ENCODE data around the gene PPM1D.
A peak's percentile ranks its signal among the peaks of the same experiment; 100 is the strongest.
"Not testable (repeated sequence)": the region's sequence is repeated elsewhere in the genome, so short reads cannot be mapped to it uniquely, and the experiment has no call there.

PPM1D gene

GRCh38 chr17:60599620-60600489 lies at the start of gene PPM1D:
Gene PPM1D, plus strand, starts transcription at chr17:60600193. Its CDS starts 222 bp downstream, at chr17:60600415.
- DNase-seq (ENCODE audit: low spot score), result peak; percentile 99

DNA sequence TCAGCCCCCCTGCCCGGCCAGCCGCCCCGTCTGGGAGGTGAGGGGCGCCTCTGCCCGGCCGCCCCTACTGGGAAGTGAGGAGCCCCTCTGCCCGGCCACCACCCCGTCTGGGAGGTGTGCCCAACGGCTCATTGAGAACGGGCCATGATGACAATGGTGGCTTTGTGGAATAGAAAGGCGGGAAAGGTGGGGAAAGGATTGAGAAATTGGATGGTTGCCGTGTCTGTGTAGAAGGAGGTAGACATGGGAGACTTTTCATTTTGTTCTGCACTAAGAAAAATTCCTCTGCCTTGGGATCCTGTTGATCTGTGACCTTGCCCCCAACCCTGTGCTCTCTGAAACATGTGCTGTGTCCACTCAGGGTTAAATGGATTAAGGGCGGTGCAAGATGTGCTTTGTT lies 47.7 kb upstream of the PPM1D start:
- DNase-seq (ENCODE audit: low spot score), result not testable (repeated sequence)

GRCh38 chr17:60554377-60554788 lies 45.6 kb upstream of the PPM1D start:
- DNase-seq (ENCODE audit: low spot score), result no peak

GRCh38 chr17:60555786-60556185 lies 44.2 kb upstream of the PPM1D start:
- no peak for DNase-seq (ENCODE audit: low spot score)

DNA sequence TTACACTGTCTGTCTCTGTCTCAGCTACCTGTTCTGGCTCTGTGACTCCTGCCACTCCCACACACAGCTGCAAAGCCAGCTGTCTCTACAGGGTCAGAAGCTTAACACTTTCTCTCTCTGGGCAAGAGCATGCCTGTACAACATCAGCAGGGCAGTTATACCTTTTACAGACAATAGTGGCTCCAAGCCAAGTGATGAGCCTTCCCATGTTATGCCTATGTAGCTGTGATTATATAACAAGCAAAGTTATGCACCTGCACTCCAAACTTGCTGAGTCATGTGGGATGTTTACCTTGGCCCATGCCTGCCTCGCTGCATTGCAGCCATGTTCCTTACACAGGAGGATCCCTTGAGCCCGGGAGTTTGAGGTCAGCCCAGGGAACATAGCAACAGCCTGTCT lies 42.2 kb upstream of the PPM1D start:
- DNase-seq (ENCODE audit: low spot score), result no peak

- no peak for DNase-seq (ENCODE audit: low spot score)
Observed at GRCh38 chr17:60559659-60559994, 40.4 kb upstream of the PPM1D start.

DNA sequence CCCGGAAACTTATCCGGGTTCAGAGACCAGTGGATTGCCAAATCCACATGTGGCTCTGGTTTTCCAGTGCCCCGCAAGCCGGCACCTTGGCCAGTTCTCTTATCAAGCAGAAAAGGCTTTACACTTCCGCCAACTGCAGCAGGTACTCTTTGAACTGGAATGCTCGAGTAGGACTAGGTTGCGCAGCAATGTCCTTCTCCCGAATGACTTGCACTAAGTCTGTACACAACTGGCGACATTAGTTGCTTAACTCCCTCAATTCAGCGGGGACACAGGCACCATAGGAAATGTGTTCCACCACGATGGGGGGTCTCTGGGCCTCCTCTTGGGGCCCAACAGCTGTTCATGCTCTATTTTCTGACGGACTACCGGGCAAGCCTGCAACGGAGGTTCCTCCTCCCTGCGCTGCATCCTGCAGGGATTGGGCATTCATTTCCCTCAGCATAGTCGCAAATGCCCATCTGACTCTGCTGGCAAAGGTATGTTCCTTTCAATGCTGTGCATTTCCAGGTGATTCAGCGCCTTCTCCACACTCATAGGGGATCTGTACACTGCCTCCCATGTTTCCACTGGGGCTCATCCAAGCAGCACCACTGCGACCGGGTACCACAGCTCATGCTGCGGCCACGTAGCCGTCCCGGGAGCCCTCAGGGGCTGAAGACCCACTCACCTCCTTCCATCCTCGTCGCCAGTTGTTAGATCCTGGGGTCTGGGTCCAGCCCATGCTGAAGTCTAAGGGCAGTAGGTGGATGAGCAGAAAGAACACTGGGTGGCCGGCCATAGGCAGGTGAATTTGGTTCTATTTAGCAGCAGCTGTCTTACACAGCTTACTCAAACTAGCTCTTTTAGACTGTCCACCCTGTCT lies 39.8 kb upstream of the PPM1D start:
- no peak for DNase-seq (ENCODE audit: low spot score)

GRCh38 chr17:60560860-60561257 lies 39.1 kb upstream of the PPM1D start:
- DNase-seq (ENCODE audit: low spot score), result no peak

DNA sequence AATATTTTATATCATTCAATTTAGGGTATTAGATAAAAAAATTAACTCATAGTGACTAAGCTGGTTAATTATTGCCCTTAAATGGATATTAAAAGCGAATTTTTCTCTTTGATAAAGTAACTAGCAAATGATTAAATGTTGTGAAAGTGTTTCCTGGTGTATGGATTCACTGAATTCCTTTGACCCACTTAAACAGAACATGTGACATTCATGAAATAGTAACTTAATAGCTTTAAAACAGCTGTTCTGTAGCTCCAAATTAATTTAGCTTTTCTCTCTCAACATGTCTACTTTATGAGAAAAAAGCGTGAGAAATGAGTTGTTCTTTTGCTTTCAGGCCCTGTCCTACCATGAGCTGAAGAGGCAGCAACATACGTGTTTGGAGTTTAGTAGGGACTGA lies 37.6 kb upstream of the PPM1D start:
- no peak for DNase-seq (ENCODE audit: low spot score)

- no peak for DNase-seq (ENCODE audit: low spot score)
Observed at GRCh38 chr17:60563743-60564142, 36.2 kb upstream of the PPM1D start.

- no peak for DNase-seq (ENCODE audit: low spot score)
Observed at GRCh38 chr17:60565233-60565632, 34.8 kb upstream of the PPM1D start.

- no peak for DNase-seq (ENCODE audit: low spot score)
Observed at GRCh38 chr17:60573236-60574051, 26.5 kb upstream of the PPM1D start.

- peak; percentile 63 for DNase-seq (ENCODE audit: low spot score)
Observed at GRCh38 chr17:60577147-60577915, 22.7 kb upstream of the PPM1D start.

- no peak for DNase-seq (ENCODE audit: low spot score)
Observed at GRCh38 chr17:60579090-60579489, 20.9 kb upstream of the PPM1D start.

GRCh38 chr17:60579551-60579950 lies 20.4 kb upstream of the PPM1D start:
- DNase-seq (ENCODE audit: low spot score), result no peak

GRCh38 chr17:60583008-60583407 lies 17.0 kb upstream of the PPM1D start:
- no peak for DNase-seq (ENCODE audit: low spot score)

- no peak for DNase-seq (ENCODE audit: low spot score)
Observed at GRCh38 chr17:60585887-60586286, 14.1 kb upstream of the PPM1D start.

GRCh38 chr17:60586288-60586974 lies 13.6 kb upstream of the PPM1D start:
- DNase-seq (ENCODE audit: low spot score), result no peak

DNA sequence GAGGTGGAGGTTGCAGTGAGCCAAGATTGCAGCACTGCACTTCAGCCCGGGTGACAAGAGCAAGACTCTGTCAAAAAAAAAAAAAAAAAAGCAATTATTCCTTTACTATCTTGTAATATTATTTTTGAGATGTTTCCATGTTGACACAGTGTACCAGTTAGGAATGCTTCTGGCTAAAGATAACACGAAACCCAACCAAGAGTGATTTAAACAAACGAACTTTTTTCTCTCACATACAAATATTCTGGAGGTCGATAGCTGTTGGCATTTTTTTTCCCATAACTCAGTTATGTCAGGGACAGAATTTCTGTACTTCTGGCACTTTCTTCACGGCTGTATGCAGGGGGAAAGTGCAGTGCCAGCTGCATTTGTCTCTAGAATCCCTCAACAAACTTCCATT lies 9.9 kb upstream of the PPM1D start:
- no peak for DNase-seq (ENCODE audit: low spot score)

DNA sequence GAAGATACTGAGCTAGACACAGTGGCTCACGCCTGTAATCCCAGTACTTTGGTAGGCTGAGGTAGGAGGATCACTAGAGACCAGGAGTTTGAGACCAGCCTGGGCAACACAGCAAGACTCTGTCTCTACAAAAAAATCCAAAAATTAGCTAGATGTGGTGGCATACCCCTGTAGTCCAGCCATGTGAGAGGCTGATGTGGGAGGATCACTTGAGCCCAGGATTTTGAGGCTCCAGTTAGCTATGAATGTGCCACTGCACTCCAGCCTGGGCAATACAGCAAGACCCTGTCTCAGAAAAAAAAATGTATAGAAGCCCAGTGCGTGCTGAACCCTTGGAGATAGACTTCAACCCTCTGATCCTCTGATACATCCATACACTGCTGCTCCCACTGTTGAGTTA lies 7.2 kb upstream of the PPM1D start:
- DNase-seq (ENCODE audit: low spot score), result no peak

Data from cerebellar cortex (tissue), 1 donor.